ENCODE measurements around the gene XK. TPM values are rescaled to one million over a fixed set of nuclear protein-coding genes. Genes with fewer than 3 reads are reported as not detected.

The XK gene
- total and polyA plus RNA-seq, 9 of the 15 experiments (the other 6 are each of a cell fraction or from before 2014, with no cell fraction given) = 4.0 to 21.6 (median 11.6) TPM

GRCh38 chrX:37658343-37659030, 27.1 kb upstream of the XK start:
- Histone ChIP-seq H3K9ac (ENCODE audit: insufficient read depth in 1 of 2, low read depth in 2 of 2, low read length in 2 of 2) (no peak overlapping the region), H3K9me1 (ENCODE audit: control insufficient read depth, insufficient read depth, low read length) (no peaks in the 10 kb centered on the region), H3K36me3 (ENCODE audit: control insufficient read depth, insufficient read depth, low read length) (no peaks in the 10 kb centered on the region; the same call in 2 of the 3 replicates), H2AFZ (ENCODE audit: low read depth, low read length) (no peak overlapping the region), H3K4me2 (ENCODE audit: insufficient read depth, low read length) (no peak overlapping the region), H3K27ac (ENCODE audit: extremely low read depth, low read depth, low read length) (no peak overlapping the region), H3K4me1 (replicated peaks in 1 of 2; ENCODE audit: control insufficient read depth in 2 of 2, insufficient read depth in 2 of 2, low read length in 2 of 2) (peaks cover 0 to 15% of the 10 kb centered on the region in 2 experiments; a peak in 3 of 5 replicates), H3K79me2 (ENCODE audit: control insufficient read depth, insufficient read depth, low read length) (no peaks in the 10 kb centered on the region), H3K9me3 (replicated peaks; ENCODE audit: control insufficient read depth, insufficient read depth, low read depth, low read length) (no peaks in the 10 kb centered on the region), H4K20me1 (replicated peaks; ENCODE audit: control insufficient read depth, insufficient read depth, low read length) (no peaks in the 10 kb centered on the region), H3K4me3 (no peak overlapping the region), H3K27me3 (ENCODE audit: control insufficient read depth in 2 of 2, insufficient read depth in 2 of 2, low read length in 2 of 2) (no peaks in the 10 kb centered on the region)
- in situ Hi-C loops (cut with MboI) (no loop called here), intact Hi-C loops (cut with micrococcal nuclease) (no loop called here)
- FAIRE-seq = no peak
- DNase-seq (ENCODE audit: extremely low read depth in 1 of 4, low spot score in 3 of 4) = no peak
- no TSS peak for BruUV-seq (replicated peaks)
- no peak for ATAC-seq
- CTCF ChIA-PET (ENCODE audit: low intra/inter-chr PET ratio) = no interaction called here
- WGBS (ENCODE audit: insufficient coverage, low coverage, missing lambda C conversion rate) = 34% methylated on average over 4 of the region's 4 CpGs
- POLR2A ChIA-PET = interaction anchor here (0.9 to 1.2 kb wide), 3 partner anchors 11 to 29 kb away, joined by 3 to 4 read pairs (median 3); no protein-coding TSS in a partner anchor
- TF ChIP-seq HSF4 (CRISPR knock-in tag; IDR thresholded peaks at IDR 0.05; ENCODE audit: borderline replicate concordance) = no peak
- no peak for TF ChIP-seq TCF3 (CRISPR knock-in tag; IDR thresholded peaks at IDR 0.05)
- TF ChIP-seq CREB5 (CRISPR knock-in tag; IDR thresholded peaks at IDR 0.05) = no peak
- TF ChIP-seq ZBTB7A (IDR thresholded peaks at IDR 0.05; ENCODE audit: borderline replicate concordance, control insufficient read depth, low read depth, low read length) = no peak
- no peak for TF ChIP-seq TFAM (CRISPR knock-in tag; conservative IDR thresholded peaks at IDR 0.05)
- no peak for TF ChIP-seq ESRRA (IDR thresholded peaks at IDR 0.05; ENCODE audit: borderline replicate concordance, low read depth)
- TF ChIP-seq ZBTB40 (IDR thresholded peaks at IDR 0.05) = no peak
- no peak for TF ChIP-seq ZBTB40 (CRISPR knock-in tag; IDR thresholded peaks at IDR 0.05)
- no peak for TF ChIP-seq ZKSCAN3 (CRISPR knock-in tag; IDR thresholded peaks at IDR 0.05)
- no peak for TF ChIP-seq CHCHD3 (CRISPR knock-in tag; IDR thresholded peaks at IDR 0.05)
- TF ChIP-seq MCM2 (IDR thresholded peaks at IDR 0.05; ENCODE audit: low read depth) = no peak
- no peak for TF ChIP-seq FIP1L1 (IDR thresholded peaks at IDR 0.05; ENCODE audit: low read depth, low read length, poor library complexity, severe bottlenecking)
- no peak for TF ChIP-seq FOXP1 (CRISPR knock-in tag; IDR thresholded peaks at IDR 0.05)

Measured in K562 (cell line).